Fibroblast of mammary gland (primary cell): ENCODE data around the gene FBXL15.

Source experiments
- DNase-seq: peaks from one replicate; pipeline ENCODE4 v3.0.0-alpha.2; 2010; ENCODE audit warnings: low read depth
- H3K4me3 ChIP-seq: 2 replicates; pipeline ENCODE4 v1.5.1; 2011; ENCODE audit warnings: low read depth, mild to moderate bottlenecking, low read length, moderate library complexity; ENCODE audit not compliant: control insufficient read depth
- CTCF ChIP-seq: conservative IDR thresholded peaks from 2 replicates; pipeline ENCODE4 v1.5.1; 2011; ENCODE audit warnings: low read depth, low read length, inconsistent platforms; ENCODE audit not compliant: control insufficient read depth, insufficient read depth

Gene FBXL15

DNA sequence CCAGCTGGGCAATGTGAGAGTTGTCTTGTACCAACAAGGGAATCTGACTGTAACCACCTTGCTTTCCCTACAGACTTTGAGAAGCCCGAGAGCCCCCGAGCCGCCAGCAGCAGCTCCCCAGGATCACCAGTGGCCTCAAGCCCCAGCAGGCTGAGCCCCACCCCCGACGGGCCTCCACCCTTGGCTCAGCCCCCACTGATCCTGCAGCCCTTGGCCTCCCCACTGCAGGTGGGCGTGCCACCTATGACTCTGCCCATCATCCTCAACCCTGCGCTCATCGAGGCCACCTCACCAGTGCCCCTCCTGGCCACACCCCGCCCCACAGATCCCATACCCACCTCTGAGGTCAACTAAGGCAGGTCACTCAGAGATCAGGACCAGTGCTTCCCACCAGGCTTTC lies 38.7 kb upstream of the FBXL15 start:
- TF ChIP-seq CTCF: no peak
- no peak for DNase-seq
- H3K4me3 ChIP-seq: no peak overlapping the region

DNA sequence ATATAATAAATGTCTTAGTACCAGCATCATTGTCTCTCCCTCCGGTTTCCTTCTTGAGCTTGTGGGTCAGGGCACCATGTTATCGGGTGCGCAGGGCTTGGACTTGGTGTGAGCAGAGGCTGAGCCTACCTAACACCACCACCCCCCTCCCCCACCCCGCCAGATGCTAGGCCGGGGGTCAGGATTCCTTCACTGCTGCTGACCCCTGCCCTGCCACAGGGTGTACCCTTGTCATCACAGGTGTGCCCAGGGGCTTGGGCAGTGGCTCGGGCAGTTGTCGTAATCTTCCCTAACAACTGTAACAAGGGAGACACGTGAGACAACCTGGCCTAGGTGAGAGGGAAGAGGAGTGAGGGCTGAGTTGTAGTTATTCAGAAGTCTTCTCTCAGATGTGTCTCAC lies 37.8 kb upstream of the FBXL15 start:
- no peak overlapping the region for H3K4me3 ChIP-seq
- TF ChIP-seq CTCF: no peak

GRCh38 chr10:102384053-102384452 lies 36.6 kb upstream of the FBXL15 start:
- TF ChIP-seq CTCF: no peak
- no peak overlapping the region for H3K4me3 ChIP-seq
- DNase-seq: peak; percentile 21

More for the DNA sequence above, 37.8 kb upstream of the FBXL15 start:
- no peak for DNase-seq

DNA sequence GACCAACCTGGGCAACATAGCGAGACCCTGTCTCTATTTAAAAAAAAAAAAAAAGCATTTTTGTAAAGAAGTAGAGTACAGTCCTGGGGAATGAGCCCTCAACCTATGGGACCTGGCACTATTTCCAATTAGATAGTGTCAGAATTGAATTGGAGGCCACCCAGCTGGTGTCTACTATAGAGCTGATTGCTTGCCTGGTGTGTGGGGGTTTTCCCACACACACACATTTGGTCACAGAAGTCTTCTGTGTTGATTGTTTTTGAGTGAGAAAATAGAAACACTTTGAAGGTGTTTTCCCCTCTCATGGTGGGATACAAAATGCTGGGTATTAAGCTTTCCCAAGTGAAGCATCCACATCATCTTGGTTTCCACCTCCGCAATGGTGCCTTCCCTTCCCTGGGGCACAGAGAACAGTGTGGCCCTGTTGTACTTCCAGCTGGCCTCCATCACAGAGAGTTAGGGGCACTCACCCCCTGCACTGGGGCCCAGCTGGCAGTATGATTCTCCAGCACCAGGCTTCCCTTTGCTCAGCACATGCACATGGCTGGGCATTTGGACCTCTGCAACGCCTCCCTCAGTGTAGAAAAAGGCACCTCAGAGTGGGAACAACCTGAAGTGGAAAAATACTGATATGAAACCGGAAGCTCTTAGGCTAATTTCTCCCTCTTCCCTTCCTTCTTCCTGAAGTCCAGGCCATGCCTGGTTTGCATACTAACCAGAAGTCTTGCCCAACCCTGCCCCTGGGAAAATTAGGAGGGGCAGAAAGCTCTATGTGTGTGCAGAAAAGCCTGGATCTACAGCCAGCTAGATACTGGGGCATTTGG lies 35.8 kb upstream of the FBXL15 start:
- peak; percentile 47 for DNase-seq
- TF ChIP-seq CTCF: no peak

DNA sequence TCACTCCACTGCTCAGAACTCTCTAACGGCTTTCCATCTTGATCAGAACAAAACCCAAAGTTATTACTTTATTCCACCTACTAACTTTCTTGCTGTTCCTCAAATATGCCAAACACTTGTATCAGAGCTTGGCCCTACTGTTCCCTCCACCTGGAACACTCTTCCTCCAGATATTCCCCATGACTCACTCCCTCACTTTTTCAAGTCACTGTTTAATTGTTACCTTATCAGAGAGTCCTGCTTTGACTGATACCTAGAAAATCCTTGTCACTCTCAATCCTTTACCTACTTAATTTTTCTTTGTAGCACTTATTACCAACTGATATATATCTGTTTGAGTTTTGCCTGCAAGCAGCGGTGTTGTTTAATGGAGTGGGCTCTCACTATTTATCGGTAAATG lies 30.7 kb upstream of the FBXL15 start:
- no peak for TF ChIP-seq CTCF
- DNase-seq: no peak
- no peak overlapping the region for H3K4me3 ChIP-seq

More for the DNA sequence above, 35.8 kb upstream of the FBXL15 start:
- no peak overlapping the region for H3K4me3 ChIP-seq

DNA sequence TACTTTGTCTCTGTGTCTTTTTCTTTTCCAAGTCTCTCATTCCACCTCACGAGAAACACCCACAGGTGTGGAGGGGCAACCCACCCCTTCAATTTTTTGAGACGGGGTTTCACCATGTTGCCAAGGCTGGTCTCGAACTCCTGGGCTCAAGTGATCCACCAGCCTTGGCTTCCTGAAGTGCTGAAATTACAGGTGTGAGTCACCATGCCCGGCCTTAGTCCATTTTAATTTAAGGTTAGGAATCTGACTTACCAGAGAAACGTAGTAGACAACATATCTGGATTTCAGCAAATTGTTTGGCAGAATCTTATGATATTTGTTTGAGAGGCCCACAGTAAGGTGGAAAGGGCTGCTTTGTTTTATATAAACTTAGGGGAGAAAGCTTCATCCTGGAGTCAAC lies 28.3 kb upstream of the FBXL15 start:
- TF ChIP-seq CTCF: no peak
- no peak overlapping the region for H3K4me3 ChIP-seq
- no peak for DNase-seq
